Adrenal gland (tissue), 5 donors: ENCODE data around the gene MAGOH.

Experiments used
- CTCF ChIP-seq, 6 experiments: fragments of 450-650 bp in 4 of 6; fragments of 200-600 bp in 2 of 6; sonication (generic) in 1 of 6; IDR thresholded peaks; 1 replicate in 5 of 6; 2 replicates in 1 of 6; pipeline versions ENCODE4 v1.5.1 to v1.8.0; 2016 to 2021; ENCODE audit warnings: antibody characterized with exemption in 6 of 6, mild to moderate bottlenecking in 2 of 6, moderate library complexity in 1 of 6
- POLR2A ChIP-seq, 2 donors: fragments of 450-650 bp; IDR thresholded peaks; one replicate each; pipeline ENCODE4 v1.6.1; 2017; ENCODE audit warnings: antibody characterized with exemption in 2 of 2, mild to moderate bottlenecking in 2 of 2, moderate library complexity in 1 of 2
- donor health status: DM: no; HTN: no; CAD: no.

- no peak for TF ChIP-seq POLR2A (IDR thresholded peaks at IDR 0.05)
- TF ChIP-seq CTCF (IDR thresholded peaks at IDR 0.05) = no peak
Measured at GRCh38 chr1:53286955-53287354, 48.6 kb upstream of the MAGOH start.
